ENCODE data around the gene ARL3.

DNA sequence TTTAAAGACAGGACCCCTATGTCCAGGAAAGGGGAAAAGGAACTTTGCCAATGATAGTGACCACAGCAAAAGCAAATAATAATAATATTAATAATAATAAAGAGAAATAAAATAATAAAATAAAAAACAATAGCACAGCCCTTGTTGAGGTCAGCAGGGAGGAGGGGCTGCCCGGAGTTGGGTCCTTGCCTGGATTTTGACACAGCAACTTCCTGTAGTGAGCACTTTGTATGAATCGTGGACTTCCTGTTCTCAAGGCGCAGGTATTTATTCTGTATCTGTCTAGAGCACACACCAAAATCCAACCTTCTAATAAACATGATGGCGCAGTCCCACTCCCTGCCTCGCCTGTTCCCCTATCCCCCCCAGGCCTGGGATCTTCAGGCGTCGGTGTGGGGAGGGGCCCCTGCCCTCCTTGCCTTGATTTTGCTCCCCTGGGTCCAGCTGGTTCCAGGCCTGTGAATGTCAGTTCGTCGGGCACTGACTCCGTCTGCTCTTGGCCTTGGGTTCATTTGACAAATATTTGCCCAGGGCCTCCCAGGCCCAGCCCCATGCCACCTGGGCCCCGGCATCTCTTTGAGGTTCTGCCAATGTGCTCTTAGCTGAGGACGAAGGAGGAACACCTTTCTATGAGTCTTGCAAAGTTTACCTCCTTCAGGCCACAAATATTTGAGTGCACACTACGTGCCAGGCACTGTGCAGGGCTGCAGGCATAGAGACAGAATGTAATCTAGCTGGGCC lies 56.0 kb downstream of the ARL3 start:
- TF ChIP-seq, protein P1, sequence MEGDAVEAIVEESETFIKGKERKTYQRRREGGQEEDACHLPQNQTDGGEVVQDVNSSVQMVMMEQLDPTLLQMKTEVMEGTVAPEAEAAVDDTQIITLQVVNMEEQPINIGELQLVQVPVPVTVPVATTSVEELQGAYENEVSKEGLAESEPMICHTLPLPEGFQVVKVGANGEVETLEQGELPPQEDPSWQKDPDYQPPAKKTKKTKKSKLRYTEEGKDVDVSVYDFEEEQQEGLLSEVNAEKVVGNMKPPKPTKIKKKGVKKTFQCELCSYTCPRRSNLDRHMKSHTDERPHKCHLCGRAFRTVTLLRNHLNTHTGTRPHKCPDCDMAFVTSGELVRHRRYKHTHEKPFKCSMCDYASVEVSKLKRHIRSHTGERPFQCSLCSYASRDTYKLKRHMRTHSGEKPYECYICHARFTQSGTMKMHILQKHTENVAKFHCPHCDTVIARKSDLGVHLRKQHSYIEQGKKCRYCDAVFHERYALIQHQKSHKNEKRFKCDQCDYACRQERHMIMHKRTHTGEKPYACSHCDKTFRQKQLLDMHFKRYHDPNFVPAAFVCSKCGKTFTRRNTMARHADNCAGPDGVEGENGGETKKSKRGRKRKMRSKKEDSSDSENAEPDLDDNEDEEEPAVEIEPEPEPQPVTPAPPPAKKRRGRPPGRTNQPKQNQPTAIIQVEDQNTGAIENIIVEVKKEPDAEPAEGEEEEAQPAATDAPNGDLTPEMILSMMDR (IDR thresholded peaks at IDR 0.05; ENCODE audit: low read depth, low read length, poor library complexity, severe bottlenecking): no peak
- TF ChIP-seq EZH2phosphoT487 (IDR thresholded peaks at IDR 0.05; ENCODE audit: borderline replicate concordance, low read length): no peak
